GM18498 (cell line): ENCODE data around the gene ATP6V1C2.
"Not testable (repeated sequence)": the region's sequence is repeated elsewhere in the genome, so short reads cannot be mapped to it uniquely, and the experiment has no call there.

ENCODE experiments used
- ATAC-seq: cut with Tn5 transposase; IDR thresholded peaks from one replicate; pipeline ENCODE4 v1.9.1; 2021; ENCODE audit warnings: mild to moderate bottlenecking, moderate library complexity; ENCODE audit not compliant: unreplicated experiment

Gene ATP6V1C2

GRCh38 chr2:10811517-10811916 is 90.1 kb downstream of the ATP6V1C2 start:
- no peak for ATAC-seq

- ATAC-seq: peak; percentile 93
Measured at GRCh38 chr2:10812362-10813162, 91.1 kb downstream of the ATP6V1C2 start, which contains the start of gene PDIA6. Gene PDIA6, minus strand, starts transcription at chr2:10812785. Its CDS starts 89 bp downstream, at chr2:10812696.

- not testable (repeated sequence) for ATAC-seq
Measured at GRCh38 chr2:10813163-10814138, 92.0 kb downstream of the ATP6V1C2 start.

- no peak for ATAC-seq
Measured at GRCh38 chr2:10814142-10814541, 92.7 kb downstream of the ATP6V1C2 start.

- ATAC-seq: no peak
Measured at GRCh38 chr2:10814571-10815331, 93.3 kb downstream of the ATP6V1C2 start.

GRCh38 chr2:10817413-10817812 is 96.0 kb downstream of the ATP6V1C2 start:
- no peak for ATAC-seq

GRCh38 chr2:10818305-10818704 is 96.9 kb downstream of the ATP6V1C2 start:
- not testable (repeated sequence) for ATAC-seq

GRCh38 chr2:10818984-10819383 is 97.6 kb downstream of the ATP6V1C2 start:
- no peak for ATAC-seq

GRCh38 chr2:10819714-10820314 is 98.4 kb downstream of the ATP6V1C2 start:
- no peak for ATAC-seq

- no peak for ATAC-seq
Measured at GRCh38 chr2:10820562-10820961, 99.1 kb downstream of the ATP6V1C2 start.

- no peak for ATAC-seq
Measured at GRCh38 chr2:10820978-10821695, 99.7 kb downstream of the ATP6V1C2 start.

GRCh38 chr2:10824191-10824590 is 102.8 kb downstream of the ATP6V1C2 start:
- ATAC-seq: no peak

GRCh38 chr2:10826026-10826425 is 104.6 kb downstream of the ATP6V1C2 start:
- no peak for ATAC-seq

- no peak for ATAC-seq
Measured at GRCh38 chr2:10826625-10827024, 105.2 kb downstream of the ATP6V1C2 start.

- no peak for ATAC-seq
Measured at GRCh38 chr2:10828346-10828745, 106.9 kb downstream of the ATP6V1C2 start.

- no peak for ATAC-seq
Measured at GRCh38 chr2:10829299-10829698, 107.9 kb downstream of the ATP6V1C2 start.

GRCh38 chr2:10830203-10830602 is 108.8 kb downstream of the ATP6V1C2 start:
- no peak for ATAC-seq

- no peak for ATAC-seq
Measured at GRCh38 chr2:10830641-10831399, 109.4 kb downstream of the ATP6V1C2 start.

GRCh38 chr2:10831400-10831985 is 110.1 kb downstream of the ATP6V1C2 start:
- ATAC-seq: no peak
